Caco-2 (cell line): Measurements from ENCODE around the gene PRKCB. TPM values are rescaled to one million over a fixed set of nuclear protein-coding genes. Genes with fewer than 3 reads are reported as not detected.

Experiments
- BruUV-seq: library from RNA; stranded (reverse); fragments of 400-500 nt; replicated peaks from 2 replicates; lab custom pipeline; 2021; lab: Mats Ljungman, UMichigan
- CTCF ChIA-PET: fragments of 300-600 bp; sonication (Branson Sonifier 250); formaldehyde crosslinking; loops from one replicate; lab custom pipeline; 2022; ENCODE audit warnings: antibody characterized with exemption; lab: Charles Lee
- POLR2A ChIA-PET: fragments of 300-600 bp; sonication (Branson Sonifier 250); formaldehyde crosslinking; loops from one replicate; lab custom pipeline; 2022; ENCODE audit warnings: antibody characterized with exemption; lab: Charles Lee
- DNase-seq, 2 experiments: peaks; one replicate each; pipeline versions ENCODE4 v3.0.0 to v3.0.0-alpha.2; 2020 to 2022
- H3K27me3 ChIP-seq: replicated peaks from 2 replicates; pipeline ENCODE4 v1.6.0; 2011; ENCODE audit warnings: low read length; ENCODE audit not compliant: control insufficient read depth, insufficient read depth
- H3K36me3 ChIP-seq: 2 replicates; pipeline ENCODE4 v1.5.1; 2011; ENCODE audit warnings: low read length; ENCODE audit not compliant: control insufficient read depth, insufficient read depth
- H3K4me1 ChIP-seq: fragments of 250-450 bp; sonication (Bioruptor Pico); 2 replicates; pipeline ENCODE4 v1.5.1; 2020; ENCODE audit warnings: mild to moderate bottlenecking
- H3K4me3 ChIP-seq: 2 replicates; pipeline ENCODE4 v1.5.1; 2011; ENCODE audit warnings: low read depth, mild to moderate bottlenecking, control low read depth, low read length
- H3K9me3 ChIP-seq: fragments of 250-450 bp; sonication (Bioruptor Pico); 2 replicates; pipeline ENCODE4 v1.5.1; 2020; ENCODE audit warnings: mild to moderate bottlenecking, moderate library complexity
- H3K27ac Mint-ChIP-seq: one replicate; pipeline ENCODE4 v1.8.0; 2022; ENCODE audit warnings: mixed read lengths; ENCODE audit not compliant: unreplicated experiment
- H3K27me3 Mint-ChIP-seq: one replicate; pipeline ENCODE4 v1.8.0; 2022; ENCODE audit warnings: mixed read lengths; ENCODE audit not compliant: insufficient read depth, unreplicated experiment
- H3K36me3 Mint-ChIP-seq: one replicate; pipeline ENCODE4 v1.8.0; 2022; ENCODE audit warnings: mild to moderate bottlenecking, mixed read lengths; ENCODE audit not compliant: insufficient read depth, unreplicated experiment
- H3K4me1 Mint-ChIP-seq: one replicate; pipeline ENCODE4 v1.8.0; 2022; ENCODE audit warnings: low read depth, mixed read lengths; ENCODE audit not compliant: unreplicated experiment
- H3K4me3 Mint-ChIP-seq: one replicate; pipeline ENCODE4 v1.8.0; 2022; ENCODE audit warnings: mild to moderate bottlenecking, moderate library complexity, mixed read lengths; ENCODE audit not compliant: unreplicated experiment
- H3K9me3 Mint-ChIP-seq: one replicate; pipeline ENCODE4 v1.8.0; 2022; ENCODE audit warnings: mixed read lengths; ENCODE audit not compliant: unreplicated experiment
- CTCF ChIP-seq, 2 experiments: fragments of 200-600 bp in 1 of 2; IDR thresholded peaks; 1 replicate in 1 of 2; 2 replicates in 1 of 2; pipeline versions ENCODE4 v1.5.1 to v1.8.0; 2011 to 2022; ENCODE audit warnings: antibody characterized with exemption in 1 of 2, control low read depth in 1 of 2, inconsistent platforms in 1 of 2, low read depth in 1 of 2, low read length in 1 of 2, mild to moderate bottlenecking in 1 of 2, moderate library complexity in 1 of 2; ENCODE audit not compliant: insufficient read depth in 1 of 2, severe bottlenecking in 1 of 2, unreplicated experiment in 1 of 2
- intact Hi-C: fragments of 100-400 bp; cut with micrococcal nuclease; formaldehyde crosslinking; loops from one replicate; pipeline ENCODE4 v1.10.0; 2022; ENCODE audit not compliant: unreplicated experiment
- total RNA-seq: library from RNA; stranded (reverse); gene quantifications from 2 replicates; pipeline ENCODE4 v1.2.3, GENCODE V29; 2022

PRKCB gene
- total RNA-seq, 1 experiment from 2014 or later, result not detected

GRCh38 chr16:23940111-23940510 is 104.3 kb downstream of the PRKCB start:
- CTCF ChIA-PET, result no interaction called here
- H3K36me3 Mint-ChIP-seq, result no peaks in the 10 kb centered on the region

GRCh38 chr16:23941025-23941424 is 105.2 kb downstream of the PRKCB start:
- Histone ChIP-seq H3K9me3 (no peaks in the 10 kb centered on the region), H3K4me3 (no peak overlapping the region), H3K36me3 (no peaks in the 10 kb centered on the region), H3K27me3 (no peaks in the 10 kb centered on the region), H3K4me1 (no peaks in the 10 kb centered on the region)
- CTCF ChIA-PET, result no interaction called here
- POLR2A ChIA-PET, result no interaction called here
- BruUV-seq, result no TSS peak
- TF ChIP-seq CTCF (IDR thresholded peaks at IDR 0.05; ENCODE audit: insufficient read depth in 1 of 2, low read depth in 1 of 2, low read length in 1 of 2, severe bottlenecking in 1 of 2, unreplicated experiment in 1 of 2), result no peak
- no peaks in the 10 kb centered on the region for H3K36me3 Mint-ChIP-seq
- peaks cover 11% of the 10 kb centered on the region for H3K27me3 Mint-ChIP-seq
- H3K9me3 Mint-ChIP-seq, result no peaks in the 10 kb centered on the region
- intact Hi-C loops, result no loop called here
- H3K4me1 Mint-ChIP-seq, result no peaks in the 10 kb centered on the region
- no peak for DNase-seq
- H3K27ac Mint-ChIP-seq, result no peak overlapping the region
- H3K4me3 Mint-ChIP-seq, result no peak overlapping the region

More at GRCh38 chr16:23940111-23940510, 104.3 kb downstream of the PRKCB start:
- no TSS peak for BruUV-seq
- H3K27ac Mint-ChIP-seq, result no peak overlapping the region
- Histone ChIP-seq H3K36me3 (no peaks in the 10 kb centered on the region), H3K4me3 (no peak overlapping the region), H3K9me3 (no peaks in the 10 kb centered on the region), H3K27me3 (no peaks in the 10 kb centered on the region), H3K4me1 (no peaks in the 10 kb centered on the region)
- POLR2A ChIA-PET, result no interaction called here
- intact Hi-C loops, result no loop called here
- no peaks in the 10 kb centered on the region for H3K4me1 Mint-ChIP-seq
- H3K9me3 Mint-ChIP-seq, result no peaks in the 10 kb centered on the region
- DNase-seq, result no peak
- peaks cover 8% of the 10 kb centered on the region for H3K27me3 Mint-ChIP-seq
- H3K4me3 Mint-ChIP-seq, result no peak overlapping the region
- TF ChIP-seq CTCF (IDR thresholded peaks at IDR 0.05; ENCODE audit: insufficient read depth in 1 of 2, low read depth in 1 of 2, low read length in 1 of 2, severe bottlenecking in 1 of 2, unreplicated experiment in 1 of 2), result no peak

- peaks cover 13% of the 10 kb centered on the region for H3K27me3 Mint-ChIP-seq
Observed at GRCh38 chr16:23941963-23942564, 106.3 kb downstream of the PRKCB start.

More at GRCh38 chr16:23941963-23942564, 106.3 kb downstream of the PRKCB start:
- H3K4me3 Mint-ChIP-seq, result no peak overlapping the region
- Histone ChIP-seq H3K27me3 (no peaks in the 10 kb centered on the region), H3K4me1 (no peaks in the 10 kb centered on the region), H3K9me3 (no peaks in the 10 kb centered on the region), H3K4me3 (no peak overlapping the region), H3K36me3 (no peaks in the 10 kb centered on the region)
- ChIA-PET CTCF (no interaction called here), POLR2A (no interaction called here)
- no peaks in the 10 kb centered on the region for H3K36me3 Mint-ChIP-seq
- no peaks in the 10 kb centered on the region for H3K9me3 Mint-ChIP-seq
- intact Hi-C loops, result no loop called here
- H3K4me1 Mint-ChIP-seq, result no peaks in the 10 kb centered on the region
- DNase-seq, result no peak
- no TSS peak for BruUV-seq
- no peak overlapping the region for H3K27ac Mint-ChIP-seq
- no peak for TF ChIP-seq CTCF (IDR thresholded peaks at IDR 0.05; ENCODE audit: insufficient read depth in 1 of 2, low read depth in 1 of 2, low read length in 1 of 2, severe bottlenecking in 1 of 2, unreplicated experiment in 1 of 2)
